Measurements from ENCODE around the gene LPAR3. TPM values are rescaled to one million over a fixed set of nuclear protein-coding genes. Genes with fewer than 3 reads are reported as not detected.

The LPAR3 gene
- total RNA-seq, 2 donors from 2014 or later: not detected

- intact Hi-C loops (cut with DNase I): no loop called here
Observed at GRCh38 chr1:84789014-84789413, 104.0 kb downstream of the LPAR3 start.

DNA sequence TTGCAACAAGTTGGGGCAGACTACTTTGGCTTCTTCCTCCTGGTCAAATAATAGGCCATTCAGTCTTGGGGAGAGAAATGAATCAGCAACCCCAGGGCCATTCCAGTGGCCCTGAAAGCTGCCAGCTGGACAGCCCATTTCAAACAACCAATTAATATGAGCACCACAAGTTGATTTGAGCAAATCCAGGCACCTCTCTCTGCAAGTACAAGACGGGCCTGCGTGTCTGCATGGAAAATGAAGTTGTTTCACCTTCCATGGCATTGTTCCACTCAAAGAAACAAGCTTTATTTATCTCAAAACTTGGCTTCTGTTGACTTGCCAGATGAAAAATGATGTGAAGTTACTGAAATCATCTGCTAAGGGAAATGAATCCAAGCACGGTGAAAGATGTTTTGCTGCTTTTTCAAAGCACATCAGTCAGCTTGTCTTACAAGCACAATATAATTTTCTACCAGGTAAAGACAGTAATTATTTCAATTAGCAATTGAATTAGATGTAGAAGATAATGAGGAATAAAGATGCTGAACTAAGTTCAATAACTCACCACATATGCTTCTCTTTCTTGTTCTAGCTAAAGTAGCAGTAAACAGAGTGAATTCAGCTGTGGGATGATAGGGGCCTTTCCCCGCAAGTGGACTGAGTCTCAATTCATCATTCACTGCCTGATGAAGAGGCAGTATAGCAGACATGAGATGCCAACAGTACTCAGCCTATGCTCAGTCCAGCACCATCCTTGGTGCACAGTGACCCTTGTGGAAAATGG is 107.6 kb downstream of the LPAR3 start:
- no peak for DNase-seq (ENCODE audit: low spot score)
- intact Hi-C loops (cut with DNase I): no loop called here

More at GRCh38 chr1:84789014-84789413, 104.0 kb downstream of the LPAR3 start:
- no peak for DNase-seq (ENCODE audit: low spot score)

DNA sequence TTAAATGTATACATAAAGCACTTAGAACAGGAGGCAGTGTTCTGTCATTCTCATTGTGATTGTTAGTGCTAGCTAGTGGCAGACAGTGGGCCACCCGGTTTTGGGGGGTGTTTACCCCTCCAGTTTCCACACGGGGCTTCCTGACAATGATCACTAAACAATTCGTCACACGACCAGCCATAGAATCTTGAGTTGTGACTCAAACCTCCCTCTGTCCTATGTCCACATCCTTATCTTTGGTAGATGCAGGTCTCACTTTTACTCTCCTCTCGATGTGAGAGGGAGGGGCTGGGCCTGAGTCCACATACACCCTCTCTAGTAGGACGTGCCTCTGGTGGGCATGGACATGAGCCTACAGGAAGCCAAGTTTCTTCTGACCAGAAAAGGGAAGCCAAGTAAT is 110.1 kb downstream of the LPAR3 start:
- intact Hi-C loops (cut with DNase I): no loop called here
- no peak for DNase-seq (ENCODE audit: low spot score)

DNA sequence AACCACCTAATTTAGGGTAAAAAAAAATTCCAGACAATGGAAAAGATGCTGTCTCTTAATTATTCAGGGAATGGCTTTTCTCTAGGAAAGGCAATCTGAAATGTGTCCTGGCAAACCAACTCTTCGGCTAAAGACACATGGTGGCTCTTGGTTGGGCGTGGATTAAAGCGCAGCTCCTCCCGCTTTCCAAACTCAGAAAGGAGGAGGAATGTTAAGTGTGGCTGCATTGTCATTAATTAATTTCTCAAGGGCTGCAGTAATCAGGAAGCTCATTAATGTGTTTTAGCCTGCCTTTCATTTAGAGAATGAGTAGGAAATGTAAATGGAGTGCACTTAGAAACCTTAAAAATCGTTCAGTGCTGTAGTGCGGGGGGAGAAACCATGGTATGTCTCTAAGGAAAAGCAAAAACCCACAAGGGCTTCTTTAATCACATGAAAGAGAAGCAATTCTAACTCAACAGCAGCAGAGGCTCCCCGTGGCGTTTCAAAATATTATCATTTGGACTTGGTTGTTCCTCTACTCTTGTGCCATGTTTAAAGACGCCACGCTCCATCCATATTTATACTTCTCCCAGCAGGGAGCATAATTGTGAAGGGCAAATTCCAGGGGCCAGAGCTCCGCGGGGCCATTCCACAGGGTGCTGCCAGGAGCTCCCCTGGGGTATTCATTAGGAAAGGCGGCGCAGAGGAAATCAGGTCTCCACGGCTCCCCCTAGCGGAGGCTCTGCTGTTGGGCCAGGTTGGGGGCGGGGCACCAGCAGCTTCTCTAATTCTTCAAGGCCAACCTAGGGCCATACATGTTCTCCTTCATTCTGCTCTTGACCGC is 110.8 kb downstream of the LPAR3 start:
- peak; percentile 89 for DNase-seq (ENCODE audit: low spot score)
- intact Hi-C loops (cut with DNase I): no loop called here

DNA sequence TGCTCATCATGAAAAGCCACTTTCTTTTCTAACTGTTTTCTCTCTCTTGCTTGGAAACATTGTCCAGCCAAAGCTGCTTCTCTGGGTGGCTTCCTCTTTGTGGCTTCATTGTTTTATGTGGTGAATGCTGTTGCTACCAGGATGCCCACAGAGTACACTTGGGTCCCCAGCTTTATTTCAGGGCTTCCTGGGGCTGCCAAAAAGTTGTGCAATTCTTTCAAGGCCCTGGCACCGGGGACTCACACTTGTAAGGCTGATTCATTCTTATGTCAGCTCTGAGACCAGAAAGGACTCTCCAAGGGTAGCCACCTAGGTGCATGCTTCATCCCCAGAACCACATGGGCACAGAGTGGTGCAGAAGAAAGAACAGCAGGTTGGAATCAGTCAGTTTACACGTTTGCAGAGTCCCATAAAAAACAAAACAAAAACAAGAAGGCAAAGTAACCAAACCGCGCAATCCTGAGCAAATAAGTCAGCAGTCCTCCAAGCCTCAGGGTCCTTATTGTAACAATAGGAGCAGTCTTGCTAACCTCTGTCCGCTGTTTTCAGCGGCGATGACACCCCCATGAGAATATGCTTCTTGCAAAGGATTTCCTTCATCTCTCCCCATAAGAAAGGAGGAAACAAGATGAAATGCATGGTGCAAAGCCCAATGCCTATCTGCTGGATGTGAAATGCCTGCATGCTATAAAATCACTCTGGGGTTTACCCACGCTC is 112.8 kb downstream of the LPAR3 start:
- DNase-seq (ENCODE audit: low spot score): no peak
- intact Hi-C loops (cut with DNase I): no loop called here

DNA sequence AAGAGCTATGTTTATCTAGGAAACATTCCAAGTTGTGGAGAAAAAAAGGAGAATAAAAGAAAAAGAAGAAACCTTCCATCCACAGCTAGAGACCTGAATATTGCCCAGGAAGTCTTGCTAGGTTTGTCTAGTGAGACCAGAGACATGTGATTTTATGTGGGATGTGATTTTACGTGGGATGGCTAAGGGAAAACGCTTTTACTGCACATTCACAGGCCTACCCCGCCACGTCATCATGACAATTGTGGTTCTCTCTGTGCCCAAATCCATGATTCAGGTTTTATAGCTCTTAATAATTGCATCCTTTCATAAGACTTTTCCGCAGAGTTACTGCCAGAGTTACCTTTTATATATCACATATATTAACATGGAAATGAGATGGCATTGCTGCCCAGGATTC is 116.4 kb downstream of the LPAR3 start:
- intact Hi-C loops (cut with DNase I): no loop called here
- no peak for DNase-seq (ENCODE audit: low spot score)

DNA sequence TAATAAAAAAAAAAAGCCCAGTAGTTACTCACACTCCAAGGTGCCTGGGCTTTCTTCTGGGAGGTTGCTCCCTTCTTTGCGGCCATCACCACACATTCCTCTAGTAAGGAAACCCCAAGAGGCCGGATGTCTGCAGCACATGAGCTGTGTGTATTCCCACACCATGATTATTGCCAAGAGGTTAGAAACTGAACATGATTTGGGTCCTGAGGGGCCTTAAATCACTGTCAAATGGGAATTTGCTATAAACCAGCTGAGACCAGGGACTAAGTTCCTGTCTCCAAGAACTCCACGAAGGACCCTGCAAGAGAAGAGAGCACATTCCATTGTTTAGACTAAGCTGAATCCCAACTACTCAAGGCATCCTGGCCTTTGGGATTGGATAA is 117.5 kb downstream of the LPAR3 start:
- intact Hi-C loops (cut with DNase I): no loop called here
- no peak for DNase-seq (ENCODE audit: low spot score)

- intact Hi-C loops (cut with DNase I): loop anchor here in 1 of 2 donors (5.0 kb wide), 1 partner anchor 333 kb away; no protein-coding TSS in a partner anchor
- no peak for DNase-seq (ENCODE audit: low spot score)
Observed at GRCh38 chr1:84774669-84775534, 118.1 kb downstream of the LPAR3 start.

DNA sequence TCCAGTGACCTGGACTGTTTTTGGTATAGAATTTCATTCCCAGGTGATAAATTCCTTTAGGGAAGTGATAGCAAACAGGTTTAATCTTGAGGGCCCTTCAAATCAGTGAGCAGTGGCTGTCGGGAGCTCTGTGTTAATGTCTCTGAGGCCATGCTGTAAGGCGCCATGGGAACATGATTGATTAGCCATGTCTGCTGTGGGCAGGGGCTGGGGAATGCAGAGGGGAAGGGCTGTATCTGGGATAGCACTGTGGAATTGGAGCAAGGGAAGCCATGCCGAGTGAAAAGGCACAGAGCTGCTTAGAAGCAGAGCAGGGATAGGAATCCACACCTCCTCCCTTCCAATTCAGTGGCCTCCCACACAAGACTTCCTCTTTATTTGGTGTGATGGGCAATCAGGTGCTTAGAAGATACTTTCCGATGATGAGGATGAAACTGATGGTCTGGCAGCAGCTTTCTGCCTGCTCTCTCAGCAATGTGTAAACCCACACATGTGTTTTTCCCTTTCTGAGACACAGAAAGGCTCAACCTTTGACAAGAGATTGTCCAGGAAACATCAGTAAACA is 119.0 kb downstream of the LPAR3 start:
- intact Hi-C loops (cut with DNase I): loop anchor here in 1 of 2 donors (5.0 kb wide), 1 partner anchor 332 kb away; no protein-coding TSS in a partner anchor
- DNase-seq (ENCODE audit: low spot score): no peak

GRCh38 chr1:84773195-84773594 is 119.8 kb downstream of the LPAR3 start:
- DNase-seq (ENCODE audit: low spot score): no peak
- intact Hi-C loops (cut with DNase I): loop anchor here in 1 of 2 donors (5.0 kb wide), 1 partner anchor 331 kb away; no protein-coding TSS in a partner anchor

DNA sequence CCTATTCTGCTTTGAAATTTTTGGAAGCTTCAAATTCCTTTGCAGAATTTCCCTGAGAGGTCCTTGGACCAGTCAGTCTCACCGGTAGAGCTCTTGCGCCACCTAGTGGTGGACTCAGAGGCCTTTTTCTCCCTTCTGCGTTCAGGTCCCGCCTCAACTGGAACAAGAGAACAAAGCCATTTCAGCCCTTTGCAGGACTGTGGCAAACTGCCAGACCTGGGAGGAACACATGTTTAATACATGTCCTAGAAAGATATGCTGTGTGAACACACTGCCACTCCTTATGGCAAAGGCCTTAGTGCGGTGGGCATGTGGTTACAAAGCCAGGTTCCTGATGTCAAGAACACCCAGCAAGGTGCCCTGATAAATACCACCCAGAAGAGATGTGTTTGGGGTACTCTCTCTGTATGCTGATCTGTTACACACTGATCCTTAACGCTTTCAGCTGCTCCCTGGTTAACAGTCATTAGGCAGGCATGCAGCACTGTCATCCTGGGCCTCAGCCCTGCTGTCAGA is 120.5 kb downstream of the LPAR3 start:
- DNase-seq (ENCODE audit: low spot score): peak; percentile 91

GRCh38 chr1:84771895-84772294 is 121.1 kb downstream of the LPAR3 start:
- intact Hi-C loops (cut with DNase I): loop anchor here in 1 of 2 donors (5.0 kb wide), 1 partner anchor 330 kb away; no protein-coding TSS in a partner anchor
- no peak for DNase-seq (ENCODE audit: low spot score)

More for the DNA sequence above, 120.5 kb downstream of the LPAR3 start:
- intact Hi-C loops (cut with DNase I): loop anchor here in 1 of 2 donors (5.0 kb wide), 1 partner anchor 330 kb away; no protein-coding TSS in a partner anchor

- intact Hi-C loops (cut with DNase I): loop anchor here in 1 of 2 donors (5.0 kb wide), 1 partner anchor 328 kb away; no protein-coding TSS in a partner anchor
Observed at GRCh38 chr1:84770481-84770880, 122.5 kb downstream of the LPAR3 start.

DNA sequence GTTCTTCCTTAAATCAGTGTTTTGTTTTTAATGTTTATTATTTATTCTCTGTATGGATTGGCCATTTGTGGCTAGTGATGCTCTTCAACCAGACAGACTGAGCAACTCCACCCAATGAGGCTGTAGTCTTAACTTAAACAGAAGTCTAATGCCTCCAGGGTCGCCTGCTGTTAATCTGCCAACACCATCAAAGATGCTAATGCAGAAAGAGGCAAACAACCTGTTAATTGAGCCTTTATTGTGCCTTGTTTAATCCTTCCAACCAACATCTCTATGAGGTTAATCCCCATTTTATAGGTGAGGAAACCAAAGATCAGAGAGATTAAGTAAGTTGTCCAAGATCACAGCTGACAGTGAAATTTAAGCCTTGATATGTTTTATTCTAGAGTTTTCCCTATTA is 123.4 kb downstream of the LPAR3 start:
- no peak for DNase-seq (ENCODE audit: low spot score)
- intact Hi-C loops (cut with DNase I): loop anchor here in 1 of 2 donors (5.0 kb wide), 1 partner anchor 327 kb away; no protein-coding TSS in a partner anchor

More at GRCh38 chr1:84770481-84770880, 122.5 kb downstream of the LPAR3 start:
- no peak for DNase-seq (ENCODE audit: low spot score)

- intact Hi-C loops (cut with DNase I): no loop called here
- no peak for DNase-seq (ENCODE audit: low spot score)
Observed at GRCh38 chr1:84768634-84769033, 124.4 kb downstream of the LPAR3 start.

DNA sequence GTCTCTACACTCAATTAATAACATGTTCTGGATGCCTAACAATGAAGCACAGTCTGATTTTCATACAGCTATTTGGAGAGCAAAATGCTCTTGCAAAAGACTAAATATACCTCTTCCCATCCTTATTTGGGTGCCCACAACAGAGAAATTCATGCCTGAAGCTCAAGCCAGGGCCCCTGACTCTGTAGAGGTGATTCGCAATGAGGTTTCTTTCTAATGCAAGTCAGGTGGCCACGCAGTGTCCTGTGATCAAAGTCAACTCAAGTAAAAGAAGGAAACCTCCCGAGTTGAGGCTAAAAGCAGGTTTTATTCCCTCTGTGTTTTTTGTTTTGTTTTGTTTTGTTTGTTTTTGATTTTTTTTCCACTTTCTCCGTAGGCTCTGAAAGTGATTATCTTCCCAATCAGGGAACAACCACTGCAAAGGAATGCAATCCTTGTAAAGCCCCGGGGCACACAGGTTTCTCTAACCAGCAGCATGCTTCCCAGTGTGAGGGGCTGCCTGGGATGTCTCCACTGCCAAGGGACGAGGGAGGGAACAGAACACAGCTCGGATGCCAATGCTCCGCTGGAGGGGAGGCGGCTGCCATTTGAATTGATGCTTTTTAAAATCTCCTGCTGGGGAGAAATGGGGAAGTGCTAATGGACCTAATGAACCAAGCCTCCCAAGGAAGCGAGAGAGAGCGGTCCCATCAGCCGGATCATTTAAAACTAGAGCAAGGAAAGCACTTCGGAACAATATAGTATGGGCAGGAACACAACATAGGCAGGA is 128.9 kb downstream of the LPAR3 start:
- intact Hi-C loops (cut with DNase I): no loop called here
- DNase-seq (ENCODE audit: low spot score): no peak

DNA sequence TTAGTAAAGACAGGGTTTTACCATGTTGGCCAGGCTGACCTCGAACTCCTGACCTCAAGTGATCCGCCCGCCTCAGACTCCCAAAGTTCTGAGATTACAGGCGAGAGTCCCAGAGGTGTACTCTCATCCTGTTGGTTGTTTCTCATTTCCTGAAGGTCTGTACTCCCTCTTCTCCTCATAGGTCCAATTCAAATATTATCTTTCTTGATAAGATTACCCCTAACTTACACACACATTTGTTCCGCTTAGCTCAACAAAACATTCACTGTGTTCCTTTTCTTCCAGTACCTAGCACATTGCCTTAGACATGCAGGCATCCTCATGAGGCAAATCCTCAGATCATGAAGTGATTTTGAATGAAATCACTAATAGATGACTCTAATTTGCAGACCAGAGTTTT is 130.3 kb downstream of the LPAR3 start:
- intact Hi-C loops (cut with DNase I): no loop called here
- DNase-seq (ENCODE audit: low spot score): no peak
